PC-3 (cell line): Measurements from ENCODE around the gene PLIN3.
"Not testable (repeated sequence)": the region's sequence is repeated elsewhere in the genome, so short reads cannot be mapped to it uniquely, and the experiment has no call there.

Experiments
- EZH2 ChIP-seq: fragments of 300-600 bp; sonication (generic); IDR thresholded peaks from one replicate; pipeline ENCODE4 v1.6.1; 2017; ENCODE audit warnings: antibody characterized with exemption, mild to moderate bottlenecking, low read length; ENCODE audit not compliant: unreplicated experiment
- TF ChIP-seq, protein P1 (sequence below): fragments of 300-600 bp; sonication (generic); conservative IDR thresholded peaks from 2 replicates; pipeline ENCODE4 v1.5.1; 2017; ENCODE audit warnings: antibody characterized with exemption, low read depth, mild to moderate bottlenecking, low read length

DNA sequence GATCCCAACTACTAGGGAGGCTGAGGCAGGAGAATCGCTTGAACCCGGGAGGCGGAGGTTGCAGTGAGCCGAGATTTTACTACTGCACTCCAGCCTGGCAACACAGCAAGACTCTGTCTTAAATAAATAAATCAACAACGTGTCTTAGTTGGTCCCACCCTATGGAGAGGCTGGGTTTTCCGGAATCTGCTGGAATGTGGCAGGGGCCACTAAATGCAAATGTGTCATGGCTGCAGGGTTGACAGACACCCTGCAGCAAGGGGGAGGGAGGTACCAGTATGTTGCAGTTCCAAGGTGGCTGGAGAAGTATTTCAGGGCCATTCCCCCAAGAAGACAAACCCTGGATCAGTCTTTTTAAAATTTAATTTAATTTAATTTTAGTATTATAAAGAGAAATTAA is 20.3 kb upstream of the PLIN3 start:
- TF ChIP-seq EZH2, result not testable (repeated sequence)
- TF ChIP-seq, protein P1, sequence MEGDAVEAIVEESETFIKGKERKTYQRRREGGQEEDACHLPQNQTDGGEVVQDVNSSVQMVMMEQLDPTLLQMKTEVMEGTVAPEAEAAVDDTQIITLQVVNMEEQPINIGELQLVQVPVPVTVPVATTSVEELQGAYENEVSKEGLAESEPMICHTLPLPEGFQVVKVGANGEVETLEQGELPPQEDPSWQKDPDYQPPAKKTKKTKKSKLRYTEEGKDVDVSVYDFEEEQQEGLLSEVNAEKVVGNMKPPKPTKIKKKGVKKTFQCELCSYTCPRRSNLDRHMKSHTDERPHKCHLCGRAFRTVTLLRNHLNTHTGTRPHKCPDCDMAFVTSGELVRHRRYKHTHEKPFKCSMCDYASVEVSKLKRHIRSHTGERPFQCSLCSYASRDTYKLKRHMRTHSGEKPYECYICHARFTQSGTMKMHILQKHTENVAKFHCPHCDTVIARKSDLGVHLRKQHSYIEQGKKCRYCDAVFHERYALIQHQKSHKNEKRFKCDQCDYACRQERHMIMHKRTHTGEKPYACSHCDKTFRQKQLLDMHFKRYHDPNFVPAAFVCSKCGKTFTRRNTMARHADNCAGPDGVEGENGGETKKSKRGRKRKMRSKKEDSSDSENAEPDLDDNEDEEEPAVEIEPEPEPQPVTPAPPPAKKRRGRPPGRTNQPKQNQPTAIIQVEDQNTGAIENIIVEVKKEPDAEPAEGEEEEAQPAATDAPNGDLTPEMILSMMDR, result not testable (repeated sequence)
